ENCODE data around the gene PLLP.

- TF ChIP-seq CTCF (IDR thresholded peaks at IDR 0.05; ENCODE audit: poor library complexity, severe bottlenecking) (no peak), REST (IDR thresholded peaks at IDR 0.05; ENCODE audit: borderline replicate concordance) (no peak), POLR2AphosphoS5 (IDR thresholded peaks at IDR 0.05) (no peak)
These were observed 24.1 kb downstream of the PLLP start for GRCh38 chr16:57260294-57260929.

Measured in neural cell (in vitro differentiated cells).